Epithelial cell of proximal tubule (primary cell): ENCODE results near the gene OLIG1. TPM values are rescaled to one million over a fixed set of nuclear protein-coding genes. Genes with fewer than 3 reads are reported as not detected.

Source experiments
- DNase-seq: peaks from one replicate; pipeline ENCODE4 v3.0.0-alpha.2; 2011; ENCODE audit warnings: low read depth
- H3K4me3 ChIP-seq: 2 replicates; pipeline ENCODE4 v1.5.1; 2011; ENCODE audit warnings: low read depth, mild to moderate bottlenecking, low read length
- CTCF ChIP-seq: conservative IDR thresholded peaks from 2 replicates; pipeline ENCODE4 v1.5.1; 2012; ENCODE audit warnings: low read depth, mild to moderate bottlenecking, low read length
- total RNA-seq: library from RNA; depleted of rRNA; stranded (reverse); fragments of >200 nt; gene quantifications from 2 replicates; pipeline ENCODE4 v1.2.3, GENCODE V29; 2015

Gene OLIG1
- total RNA-seq, 1 donor from 2014 or later = not detected

GRCh38 chr21:33110340-33110715 is 40.4 kb downstream of the OLIG1 start:
- no peak for DNase-seq
- no peak overlapping the region for H3K4me3 ChIP-seq
- no peak for TF ChIP-seq CTCF

GRCh38 chr21:33111577-33111976 is 41.6 kb downstream of the OLIG1 start:
- H3K4me3 ChIP-seq = no peak overlapping the region
- TF ChIP-seq CTCF = no peak
- no peak for DNase-seq

- no peak overlapping the region for H3K4me3 ChIP-seq
- no peak for TF ChIP-seq CTCF
- no peak for DNase-seq
These were observed 42.2 kb downstream of the OLIG1 start for GRCh38 chr21:33112151-33112550.

GRCh38 chr21:33112681-33113080 is 42.7 kb downstream of the OLIG1 start:
- DNase-seq = no peak
- no peak for TF ChIP-seq CTCF
- no peak overlapping the region for H3K4me3 ChIP-seq

GRCh38 chr21:33113131-33113530 is 43.2 kb downstream of the OLIG1 start:
- no peak for TF ChIP-seq CTCF
- DNase-seq = no peak
- H3K4me3 ChIP-seq = no peak overlapping the region

- no peak for TF ChIP-seq CTCF
- no peak for DNase-seq
- H3K4me3 ChIP-seq = no peak overlapping the region
These were observed 44.3 kb downstream of the OLIG1 start for GRCh38 chr21:33114276-33114675.

- H3K4me3 ChIP-seq = no peak overlapping the region
- no peak for DNase-seq
- TF ChIP-seq CTCF = no peak
These were observed 45.9 kb downstream of the OLIG1 start for GRCh38 chr21:33115631-33116510.
